HG03135 (cell line): ENCODE results near the gene ZNF266.

Experiments used
- ATAC-seq: cut with Tn5 transposase; IDR thresholded peaks from one replicate; pipeline ENCODE4 v1.9.1; 2021; ENCODE audit warnings: mild to moderate bottlenecking, moderate library complexity; ENCODE audit not compliant: unreplicated experiment

The ZNF266 gene

DNA sequence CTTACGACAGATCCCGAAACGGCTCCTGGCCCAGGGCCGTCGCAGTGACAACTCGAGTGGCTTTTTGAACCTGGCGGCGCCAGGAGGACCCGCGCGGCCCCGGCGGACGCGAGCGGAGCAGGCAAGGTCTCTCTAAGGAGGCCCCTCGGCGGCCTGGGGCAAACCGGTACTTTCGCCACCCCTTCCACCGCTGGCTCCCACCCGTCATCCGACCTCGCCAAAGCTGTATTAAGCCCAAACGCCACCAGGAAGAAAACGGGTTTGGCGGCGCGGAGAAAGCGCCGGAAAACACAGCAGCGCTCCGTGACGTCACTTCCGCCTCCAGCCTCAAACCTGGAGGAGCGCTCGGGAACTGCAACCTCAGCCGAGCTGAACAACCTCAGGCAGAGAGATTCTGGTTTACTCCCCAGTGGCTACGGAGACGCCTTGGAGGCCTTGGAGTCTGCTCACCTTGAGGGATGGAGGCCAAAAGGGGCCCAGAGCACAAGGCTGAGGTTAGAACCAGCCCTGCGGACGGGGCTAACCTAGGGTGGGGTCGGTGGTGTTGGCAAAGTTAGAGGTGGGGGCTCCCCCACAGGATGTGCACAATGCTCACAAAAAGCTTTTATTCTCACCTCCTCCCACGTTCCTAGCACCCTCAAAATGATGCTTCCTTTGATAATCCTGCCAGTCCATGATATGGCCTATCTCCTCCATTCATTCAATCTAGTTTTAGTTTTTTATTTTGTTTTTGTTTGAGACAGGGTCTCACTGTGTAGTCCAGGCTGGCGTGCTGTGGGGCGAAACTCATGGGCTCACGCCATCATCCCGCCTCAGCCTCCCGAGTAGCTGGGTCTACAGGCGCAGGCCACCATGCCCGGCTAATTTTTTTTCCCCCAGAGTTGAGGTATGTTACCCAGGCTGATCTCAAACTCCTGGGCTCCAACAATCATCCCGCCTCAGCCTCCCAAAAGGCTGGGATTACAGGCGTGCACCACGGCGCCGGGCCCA is at the start of gene ZNF266:
Gene ZNF266, minus strand, starts transcription at position 295 of the 990 bp plus-strand sequence. CDS start 15,484 bp downstream, outside the sequence.
- peak; percentile 92 for ATAC-seq

DNA sequence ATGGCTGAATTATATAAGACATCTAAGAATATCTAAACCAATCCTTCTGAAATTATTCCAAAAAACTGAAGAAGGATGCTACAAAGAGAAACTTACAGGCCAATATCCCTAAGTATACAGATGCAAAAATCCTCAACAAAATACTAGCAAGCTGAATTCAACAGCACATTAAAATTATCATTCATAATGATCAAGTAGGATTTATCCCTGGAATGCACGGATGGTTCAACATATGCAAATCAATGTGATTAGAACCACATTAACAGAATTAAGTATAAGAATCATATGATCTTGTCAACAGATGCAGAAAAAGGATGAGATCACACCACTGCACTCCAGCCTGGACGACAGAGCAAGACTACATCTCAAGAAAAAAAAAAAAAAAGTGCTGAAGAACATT is 49.8 kb upstream of the ZNF266 start:
- no peak for ATAC-seq

DNA sequence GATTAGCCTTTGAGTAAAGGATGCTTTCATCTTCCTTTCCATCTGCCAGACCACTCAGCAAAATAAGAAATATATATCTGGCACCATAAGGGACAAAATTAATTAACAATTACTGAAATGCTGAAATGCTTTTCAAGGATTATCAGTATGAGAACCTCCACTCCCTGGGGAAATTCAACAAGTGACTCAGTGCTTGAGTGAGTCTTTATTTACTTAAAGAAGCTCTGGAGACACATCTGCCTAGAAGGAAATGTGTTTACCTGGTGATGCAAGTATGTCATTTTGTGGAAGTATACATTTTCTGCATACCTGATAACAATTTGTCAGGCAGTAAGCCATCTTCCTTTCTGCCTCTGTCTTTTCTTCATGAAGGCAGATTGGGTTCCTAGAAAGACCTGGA is 39.6 kb upstream of the ZNF266 start:
- ATAC-seq = no peak

DNA sequence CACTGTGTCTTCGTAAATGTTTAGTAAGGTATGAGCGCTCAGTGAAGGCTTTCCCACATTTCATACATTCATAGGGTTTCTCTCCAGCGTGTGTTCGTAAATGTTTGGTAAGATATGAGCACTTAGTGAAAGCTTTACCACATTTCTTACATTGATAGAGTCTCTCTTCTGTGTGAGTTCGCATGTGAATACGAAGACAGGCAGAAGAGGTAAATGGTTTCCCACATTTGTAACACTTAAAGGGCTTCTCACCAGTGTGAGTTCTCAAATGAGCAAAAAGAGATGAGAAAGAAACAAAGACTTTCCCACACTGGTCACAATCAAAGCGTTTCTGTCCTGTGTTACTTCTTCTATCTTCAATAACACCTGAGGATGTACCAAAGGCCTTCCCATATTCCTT is 31.8 kb upstream of the ZNF266 start:
- no peak for ATAC-seq

DNA sequence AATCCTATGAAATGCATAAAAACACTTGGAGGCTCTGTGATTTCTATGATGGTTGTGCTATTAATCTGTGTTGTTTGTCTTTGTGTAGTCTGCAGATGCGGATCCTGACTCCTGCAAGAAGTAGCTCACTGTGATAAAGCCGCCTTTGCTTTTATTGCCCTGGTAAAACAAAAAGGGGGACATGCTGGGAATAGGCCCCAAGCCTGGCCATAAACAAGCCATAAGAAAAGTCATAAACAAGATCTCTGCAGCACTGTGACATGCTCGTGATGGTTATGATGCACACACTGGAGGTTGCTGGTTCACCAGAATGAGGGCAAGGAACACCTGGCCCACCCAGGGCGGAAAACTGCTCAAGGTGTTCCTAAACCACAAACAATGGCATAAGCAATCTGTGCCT is 26.6 kb upstream of the ZNF266 start:
- no peak for ATAC-seq

DNA sequence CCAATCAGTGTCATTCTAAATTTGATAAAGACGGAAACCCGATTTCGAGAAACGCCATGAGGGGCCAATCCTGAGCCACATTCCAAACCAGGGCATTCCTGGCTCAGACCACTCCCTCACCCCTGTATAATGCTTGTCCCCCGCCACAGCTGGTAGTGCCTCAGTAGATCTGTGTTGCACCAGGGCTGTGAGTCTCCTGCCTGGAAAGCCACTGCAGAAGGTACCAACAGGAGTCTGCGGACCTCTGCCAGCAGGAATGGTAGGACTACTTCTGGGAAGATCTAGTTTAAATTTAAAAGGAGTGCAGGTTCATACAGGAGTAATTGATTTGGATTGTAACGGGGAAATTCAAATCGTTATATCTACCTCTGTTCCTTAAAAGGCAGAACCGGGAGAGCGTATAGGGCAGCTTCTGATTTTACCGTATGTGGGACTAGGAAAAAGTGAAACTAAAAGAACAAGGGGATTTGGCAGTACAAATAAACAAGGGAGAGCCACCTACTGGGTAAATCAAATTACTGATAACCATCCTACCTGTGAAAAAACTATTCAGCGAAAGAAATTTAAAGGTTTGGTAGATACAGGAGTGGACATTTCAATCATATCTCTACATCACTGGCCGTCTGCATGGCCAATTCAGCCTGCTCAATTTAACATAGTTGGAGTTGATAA is 20.8 kb upstream of the ZNF266 start:
- no peak for ATAC-seq

DNA sequence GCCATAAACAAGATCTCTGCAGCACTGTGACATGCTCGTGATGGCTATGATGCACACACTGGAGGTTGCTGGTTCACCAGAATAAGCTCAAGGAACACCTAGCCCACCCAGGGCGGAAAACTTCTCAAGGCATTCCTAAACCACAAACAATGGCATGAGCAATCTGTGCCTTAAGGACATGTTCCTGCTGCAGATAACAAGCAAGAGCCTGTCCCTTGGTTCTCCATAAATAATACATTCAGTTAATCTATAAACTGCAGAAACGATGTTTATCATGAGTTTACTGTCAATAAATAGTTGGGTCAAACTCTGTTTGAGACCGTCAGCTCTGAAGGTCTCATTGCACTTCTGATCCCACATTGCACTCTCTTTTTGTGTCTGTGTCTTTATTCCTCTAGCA is 18.6 kb upstream of the ZNF266 start:
- no peak for ATAC-seq

DNA sequence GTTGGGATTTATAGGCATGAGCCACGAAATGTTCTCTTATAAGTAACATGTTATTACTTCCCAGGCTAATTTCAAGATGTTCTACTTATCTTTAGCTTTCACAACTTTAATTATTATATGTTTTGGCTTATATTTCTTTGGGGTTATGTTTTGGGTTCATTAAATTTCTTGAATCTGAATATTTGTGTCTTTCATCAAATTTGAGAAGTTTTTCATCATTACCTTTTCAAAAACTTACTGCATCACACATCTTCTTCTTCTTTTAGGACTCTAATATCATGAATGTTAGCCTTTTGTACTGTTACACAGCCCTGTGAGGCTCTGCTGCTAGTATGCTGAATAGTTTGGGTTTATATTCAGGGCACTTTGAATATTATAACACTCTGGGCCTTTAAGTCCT is 9.7 kb upstream of the ZNF266 start:
- ATAC-seq = no peak

DNA sequence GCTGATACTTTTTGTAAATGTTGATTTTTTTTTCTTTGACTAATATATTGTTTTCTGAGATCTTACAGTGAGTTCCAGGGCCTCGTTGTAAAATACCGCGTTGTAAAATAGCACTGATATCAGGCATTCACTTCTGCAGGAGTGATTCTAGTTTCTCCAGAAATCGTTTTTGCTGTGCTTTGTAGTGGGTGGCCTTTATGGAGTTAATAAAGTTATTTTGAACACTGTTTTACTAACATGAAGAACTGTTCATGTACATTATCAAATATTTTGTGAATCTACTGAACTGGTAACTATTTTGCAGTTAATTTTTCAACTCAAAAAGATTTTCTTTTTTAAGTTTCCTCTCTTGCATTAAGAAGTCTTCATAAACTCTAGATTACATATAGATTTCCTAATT is 985 bp upstream of the ZNF266 start:
- no peak for ATAC-seq

DNA sequence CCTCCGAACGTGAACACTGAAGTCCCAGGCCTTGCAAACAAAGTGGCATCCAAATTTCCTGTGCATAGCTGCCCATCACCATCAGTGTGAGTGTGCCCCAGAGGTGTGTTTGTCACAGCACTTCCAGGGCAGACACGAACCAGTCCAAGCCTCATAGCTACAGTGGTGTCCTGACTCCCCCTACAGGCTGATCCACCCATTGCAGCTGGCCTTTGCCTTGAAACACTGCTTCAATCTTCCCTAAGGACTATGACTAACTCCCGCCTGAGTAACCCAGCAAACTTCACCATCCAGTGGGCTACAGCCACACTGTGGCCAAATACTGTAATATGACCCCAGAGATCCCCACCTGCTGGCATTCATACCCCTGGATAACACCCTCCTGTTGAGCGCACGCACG is 3.9 kb downstream of the ZNF266 start:
- ATAC-seq = no peak

DNA sequence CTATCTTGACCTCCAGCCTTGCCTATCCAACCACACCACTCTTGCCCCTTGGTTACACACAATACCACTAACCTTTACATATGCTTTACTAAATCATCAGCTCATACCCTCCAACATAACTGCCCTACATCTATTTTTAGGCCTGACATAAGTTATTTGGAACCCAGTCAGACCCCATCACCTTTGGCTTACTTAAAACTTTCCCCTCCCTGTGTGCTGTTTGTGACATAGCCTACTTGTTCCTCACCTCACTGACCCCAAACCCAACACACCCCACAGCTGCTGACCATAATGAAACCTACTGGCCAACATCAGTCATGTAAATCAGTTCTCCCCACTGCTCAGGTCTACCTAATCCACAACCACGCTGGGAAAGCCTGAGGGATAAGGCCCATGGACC is 4.9 kb downstream of the ZNF266 start:
- ATAC-seq = no peak

DNA sequence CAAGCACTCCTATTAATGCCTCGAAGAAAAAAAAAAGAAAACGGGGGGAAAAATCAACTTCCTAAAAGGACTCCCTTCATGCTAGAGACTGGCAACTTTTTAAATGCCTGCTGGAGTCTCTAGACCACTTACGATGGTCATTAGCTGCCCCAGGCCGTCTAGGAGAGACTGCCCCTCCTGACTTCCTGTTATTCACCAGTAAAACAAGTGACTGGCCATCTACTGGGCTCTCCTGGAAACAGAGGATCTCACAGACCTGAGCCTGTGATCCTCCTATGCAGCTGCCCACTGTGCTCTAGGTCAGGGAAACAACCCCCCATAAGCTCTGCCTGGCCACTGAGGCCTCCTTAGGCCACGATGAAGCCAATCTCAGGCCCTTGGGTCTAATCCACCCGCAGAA is 7.4 kb downstream of the ZNF266 start:
- no peak for ATAC-seq

DNA sequence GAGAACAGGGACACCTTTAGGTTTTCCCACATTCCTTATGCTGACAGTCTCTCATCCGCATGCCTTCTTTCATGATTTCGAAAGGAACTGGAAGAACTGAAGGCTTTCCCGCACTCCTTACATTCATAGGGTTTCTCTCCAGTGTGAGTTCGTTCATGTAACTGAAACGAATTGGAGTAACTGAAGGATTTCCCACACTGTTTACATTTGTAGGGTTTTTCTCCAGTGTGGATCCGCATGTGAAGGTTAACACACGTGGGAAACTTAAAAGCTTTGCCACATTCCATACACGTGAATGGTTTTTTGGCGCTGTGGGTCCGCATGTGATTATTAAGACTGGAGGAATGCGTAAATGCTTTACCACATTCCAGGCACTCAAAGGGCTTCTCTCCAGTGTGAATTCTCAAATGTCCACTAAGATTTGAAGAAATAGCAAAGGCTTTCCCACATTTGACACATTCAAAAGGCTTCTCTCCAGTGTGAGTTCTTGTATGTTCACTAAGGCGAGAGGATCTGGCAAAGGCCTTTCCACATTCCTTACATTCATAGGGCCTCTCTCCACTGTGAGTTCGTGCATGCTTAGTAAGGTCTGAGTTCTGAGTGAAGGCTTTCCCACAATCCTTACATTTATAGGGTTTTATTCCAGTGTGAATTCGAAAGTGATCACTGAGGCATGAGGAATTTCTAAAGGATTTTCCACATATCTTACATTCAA is 22.0 kb downstream of the ZNF266 start:
- ATAC-seq = no peak

DNA sequence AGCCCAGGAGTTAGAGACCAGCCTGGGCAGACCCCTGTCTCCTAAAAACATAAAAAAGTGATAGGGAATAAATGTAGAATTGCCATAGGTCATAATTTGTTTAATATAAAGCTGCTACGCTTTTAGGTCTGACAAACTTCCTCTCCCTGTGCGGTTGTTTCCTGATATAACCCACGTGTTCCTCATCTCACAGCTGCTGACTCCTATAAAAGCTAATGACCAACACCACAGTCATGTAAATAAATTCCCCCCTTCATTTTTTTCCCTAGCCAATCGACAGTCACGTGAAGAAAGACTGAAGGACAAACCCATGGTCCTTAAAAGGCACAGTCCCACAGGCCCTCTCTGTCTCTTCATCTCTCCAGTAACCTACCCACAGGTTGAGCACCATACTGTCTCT is 27.5 kb downstream of the ZNF266 start:
- no peak for ATAC-seq

DNA sequence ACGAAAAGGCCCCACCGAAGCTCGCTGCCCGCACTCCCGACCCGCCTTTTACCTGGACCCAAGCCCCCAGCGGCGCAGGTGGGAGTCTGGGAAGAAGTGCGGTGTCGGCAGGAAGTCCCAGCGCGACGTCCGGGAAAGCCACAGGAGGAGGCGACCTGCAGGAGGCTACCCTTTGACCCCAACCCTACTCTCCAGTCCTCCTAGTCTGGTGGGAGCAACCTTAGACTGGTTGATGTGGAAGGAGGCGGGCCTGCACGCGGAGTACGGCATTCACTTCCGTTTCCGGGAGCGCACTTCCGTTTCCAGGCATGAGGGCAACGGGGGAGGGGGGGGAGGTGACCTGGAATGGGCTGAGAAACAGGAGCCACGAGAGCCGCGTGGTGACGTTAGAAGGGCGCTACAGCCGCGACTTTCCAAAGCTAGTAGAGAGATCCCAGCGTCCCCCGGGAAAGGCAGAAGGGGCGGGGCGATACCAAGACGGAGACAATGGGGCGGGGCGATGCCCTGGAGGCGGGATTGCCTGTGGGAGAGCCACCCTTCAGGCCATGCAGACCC is 28.5 kb downstream of the ZNF266 start:
- no peak for ATAC-seq

DNA sequence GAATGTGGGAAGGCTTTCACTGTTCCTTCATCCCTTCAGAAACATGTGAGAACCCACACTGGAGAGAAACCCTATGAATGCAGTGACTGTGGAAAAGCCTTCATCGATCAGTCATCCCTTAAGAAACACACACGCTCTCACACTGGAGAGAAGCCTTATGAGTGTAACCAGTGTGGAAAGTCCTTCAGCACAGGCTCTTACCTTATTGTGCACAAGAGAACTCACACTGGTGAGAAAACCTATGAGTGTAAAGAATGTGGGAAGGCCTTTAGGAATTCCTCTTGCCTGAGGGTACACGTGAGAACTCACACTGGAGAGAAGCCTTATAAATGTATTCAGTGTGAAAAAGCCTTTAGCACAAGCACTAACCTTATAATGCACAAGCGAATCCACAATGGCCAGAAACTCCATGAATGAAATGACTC is 54.0 kb downstream of the ZNF266 start:
- ATAC-seq = no peak

DNA sequence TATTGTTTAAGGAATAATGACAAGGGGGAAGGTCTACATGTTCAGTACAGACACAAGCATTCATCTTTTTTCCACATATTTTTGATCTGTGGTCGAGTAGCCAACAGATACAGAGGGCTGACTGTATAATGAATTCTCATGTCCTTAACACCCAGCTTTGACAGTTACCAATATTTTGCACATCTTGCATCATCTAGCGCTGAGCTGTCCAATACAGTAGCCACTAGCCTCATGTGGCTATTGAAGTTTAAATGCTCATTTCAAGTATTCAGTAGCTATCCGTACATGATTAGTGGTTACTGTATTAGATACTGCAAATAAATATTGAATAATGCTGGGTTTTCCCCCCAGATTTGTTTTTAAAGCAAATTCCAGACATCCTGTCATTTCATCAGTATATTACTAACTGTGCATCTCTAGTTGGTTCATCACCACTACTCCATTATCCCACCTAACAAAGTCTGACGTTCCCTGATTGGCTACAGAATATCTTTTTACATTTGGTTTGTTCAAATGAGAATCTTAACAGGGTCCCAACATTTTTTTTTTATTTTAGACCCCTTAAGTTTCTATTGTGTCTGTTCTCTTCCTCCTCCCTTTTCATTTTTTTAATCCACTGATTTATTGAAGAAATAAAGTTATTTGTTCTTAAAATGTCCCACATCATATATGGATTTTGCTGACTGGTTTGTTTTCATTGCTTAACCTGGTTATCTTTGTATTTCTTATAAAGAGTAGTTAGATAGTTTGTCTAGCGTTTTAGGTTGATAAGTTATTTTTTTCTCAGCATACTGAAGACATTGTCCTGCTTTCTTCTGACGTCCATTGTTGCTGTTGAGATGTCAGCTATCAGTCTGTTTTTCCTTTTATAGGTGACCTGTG is 64.4 kb downstream of the ZNF266 start:
- no peak for ATAC-seq

DNA sequence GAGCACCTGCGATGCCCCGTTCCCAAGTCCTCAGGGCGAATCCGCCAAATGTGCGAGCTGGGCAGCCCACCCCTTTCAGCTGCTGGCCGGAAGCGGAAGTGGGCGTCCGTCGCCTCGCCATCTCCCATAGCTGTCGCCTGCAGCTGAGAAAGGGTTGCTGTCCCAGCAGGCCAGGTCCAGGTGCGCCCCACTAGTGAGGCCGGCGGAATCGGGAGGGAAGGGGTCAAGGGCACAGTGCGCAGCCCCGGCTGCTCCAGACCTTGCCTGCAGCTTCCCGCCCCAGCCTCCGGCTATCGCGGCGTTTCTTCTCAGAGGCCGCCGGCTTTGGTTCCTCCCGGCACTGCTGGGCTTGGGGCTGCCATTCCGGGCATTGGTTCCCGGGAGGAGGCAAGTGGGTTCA is 72.5 kb downstream of the ZNF266 start, which contains the start of gene ZNF177:
Gene ZNF177, plus strand, starts transcription at position 109 of the 400 bp plus-strand sequence. CDS start 15,299 bp downstream, outside the sequence.
- no peak for ATAC-seq
